Stimulated activated CD4-positive, alpha-beta T cell treated with anti-CD3 and anti-CD28 coated beads, Interleukin-12 subunit alpha, Interleukin-12 subunit beta, amount 100 ng/mL, for 48 hours (primary cell): ENCODE measurements around the gene TSKU.

Experiments
- DNase-seq, 3 donors: peaks; one replicate each; pipeline ENCODE4 v3.0.0-alpha.2; 2020; ENCODE audit warnings: low read depth in 2 of 3, low spot score in 1 of 3

The TSKU gene

DNA sequence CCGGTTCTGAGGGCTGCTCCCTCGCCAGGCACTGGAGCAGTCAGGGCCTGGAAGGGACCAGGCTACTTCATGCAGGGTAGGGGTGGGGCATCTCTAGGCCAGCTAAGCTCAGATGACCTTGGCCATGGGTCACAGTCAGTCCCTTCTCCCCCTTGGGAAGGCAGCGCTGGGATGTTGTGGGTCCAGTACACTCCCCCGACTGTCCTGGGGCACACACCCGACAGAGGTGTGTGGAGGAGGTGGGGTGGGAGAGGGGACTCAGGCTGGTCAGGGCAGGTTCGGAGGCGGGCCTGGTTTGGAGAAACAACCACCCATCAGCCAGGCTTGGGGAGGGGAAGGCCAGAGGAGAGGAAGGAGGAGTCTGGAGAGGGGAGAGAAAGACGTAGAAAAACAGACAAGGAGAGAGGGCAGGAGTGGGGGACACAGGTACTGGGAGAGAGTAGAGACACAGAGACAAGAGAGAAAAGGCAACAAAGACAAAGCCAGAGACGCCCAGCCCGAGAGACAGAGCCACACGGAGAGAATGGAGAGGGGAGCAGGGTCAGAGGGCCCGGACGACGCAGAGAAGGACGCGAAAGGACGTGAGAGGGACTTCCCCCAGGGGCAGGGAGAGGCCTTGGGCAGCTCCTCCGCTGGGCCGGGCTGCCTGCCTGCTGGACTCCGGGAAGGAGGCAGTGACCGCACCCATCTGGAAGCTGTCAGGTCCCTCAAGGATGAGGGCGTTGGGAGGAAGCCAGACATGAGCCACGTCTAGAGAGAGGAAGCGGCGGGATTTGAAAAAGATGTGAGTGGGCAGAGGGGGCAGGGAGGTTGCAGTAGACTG is 30.6 kb upstream of the TSKU start:
- DNase-seq = no peak

DNA sequence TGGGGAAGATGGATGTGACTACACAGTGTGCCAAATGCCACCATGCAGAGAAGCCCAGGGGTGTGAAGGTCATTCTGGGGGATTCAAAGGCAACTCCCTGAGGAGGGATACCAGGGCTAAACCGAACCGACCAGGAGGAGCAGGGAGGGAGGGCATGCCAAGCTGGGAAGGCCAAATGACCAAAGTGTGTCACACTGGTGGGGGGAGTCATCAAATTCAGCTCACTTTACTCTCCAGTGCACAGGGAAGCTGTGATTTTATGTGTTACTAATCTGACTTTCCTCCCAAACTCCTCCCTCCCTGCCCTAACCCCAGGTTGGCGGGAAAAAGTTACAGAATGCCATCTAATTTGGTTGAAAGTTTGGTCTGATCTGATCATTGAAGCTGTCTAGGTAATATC is 29.7 kb upstream of the TSKU start:
- DNase-seq = no peak

- DNase-seq = no peak
Observed at GRCh38 chr11:76753950-76754349, 29.2 kb upstream of the TSKU start.

DNA sequence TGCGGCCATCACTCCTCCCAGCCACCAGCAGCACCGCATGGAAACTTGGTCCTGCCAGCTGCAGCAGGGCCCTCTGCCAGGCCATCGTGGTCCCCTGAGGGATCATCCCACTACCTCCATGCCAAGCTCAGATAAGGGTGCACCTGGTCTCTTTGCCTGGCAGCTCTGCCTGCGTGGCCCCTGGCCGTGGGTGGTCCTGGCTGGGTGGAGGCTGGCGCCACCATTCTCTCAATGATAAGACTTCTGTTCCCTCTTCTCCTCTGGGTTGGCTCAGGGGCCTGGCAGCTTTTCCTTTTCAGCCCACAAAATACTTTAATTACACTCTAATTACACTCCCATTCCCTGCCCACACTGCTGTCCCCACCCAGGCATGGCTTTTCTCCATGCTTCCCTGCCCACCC is 26.8 kb upstream of the TSKU start:
- DNase-seq = no peak

DNA sequence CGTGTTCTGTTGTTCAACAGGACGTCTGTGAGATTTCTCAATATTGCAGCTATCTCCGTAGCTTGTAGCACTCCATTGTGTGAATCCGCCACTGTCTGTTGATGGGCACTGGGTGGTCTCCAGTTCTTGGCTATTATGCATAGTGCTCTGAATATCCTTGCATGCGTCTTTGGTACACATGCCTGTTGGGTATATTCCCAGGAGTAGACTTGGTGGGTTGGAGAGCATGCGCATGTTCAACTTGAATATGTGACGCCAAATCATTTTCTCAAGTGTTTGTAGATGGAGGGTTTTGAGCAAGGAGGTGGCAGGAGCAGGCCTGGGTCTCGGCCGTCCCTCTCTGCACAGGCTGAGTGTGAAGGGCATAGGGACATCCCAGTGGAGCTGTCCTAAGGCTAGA is 24.8 kb upstream of the TSKU start:
- no peak for DNase-seq

DNA sequence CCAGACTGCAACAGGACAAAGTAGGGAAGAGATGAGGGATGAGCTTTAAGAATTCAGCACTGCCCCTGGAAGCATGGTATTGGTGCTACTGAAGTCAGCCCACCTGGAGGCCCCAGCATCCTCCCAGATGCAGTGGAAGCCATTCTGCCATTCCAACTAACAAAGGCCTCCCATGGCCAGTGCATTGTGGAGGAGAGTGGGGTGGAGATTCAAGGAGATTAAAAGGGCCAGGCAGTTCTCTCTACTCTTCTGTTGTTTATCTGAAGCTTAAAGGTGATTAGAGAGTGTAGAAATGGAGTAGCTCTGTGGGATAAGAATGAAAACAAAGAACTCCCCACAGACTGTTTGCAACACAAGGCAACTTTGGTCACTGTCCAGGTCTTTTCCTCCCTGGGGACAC is 24.1 kb upstream of the TSKU start:
- no peak for DNase-seq

DNA sequence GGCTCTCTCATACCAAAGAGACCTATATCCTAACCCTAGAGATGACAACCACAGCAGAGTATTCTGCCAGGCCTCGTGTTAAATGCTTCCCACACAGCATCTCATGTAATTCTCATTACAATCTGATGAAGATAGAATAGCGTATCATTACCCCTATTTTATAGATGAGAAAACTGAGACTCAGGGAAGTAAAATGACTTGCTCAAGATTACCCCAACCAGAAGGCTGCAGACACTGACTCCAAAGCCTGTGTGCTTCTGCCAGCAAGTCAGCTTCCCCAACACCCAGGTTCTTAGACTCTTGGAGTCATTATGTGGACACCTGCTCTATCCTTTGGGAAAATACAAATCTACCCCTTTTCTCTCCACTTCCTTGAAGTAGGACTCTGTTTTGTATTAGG is 23.6 kb upstream of the TSKU start:
- DNase-seq = no peak

GRCh38 chr11:76760236-76760635 is 22.9 kb upstream of the TSKU start:
- DNase-seq = no peak

DNA sequence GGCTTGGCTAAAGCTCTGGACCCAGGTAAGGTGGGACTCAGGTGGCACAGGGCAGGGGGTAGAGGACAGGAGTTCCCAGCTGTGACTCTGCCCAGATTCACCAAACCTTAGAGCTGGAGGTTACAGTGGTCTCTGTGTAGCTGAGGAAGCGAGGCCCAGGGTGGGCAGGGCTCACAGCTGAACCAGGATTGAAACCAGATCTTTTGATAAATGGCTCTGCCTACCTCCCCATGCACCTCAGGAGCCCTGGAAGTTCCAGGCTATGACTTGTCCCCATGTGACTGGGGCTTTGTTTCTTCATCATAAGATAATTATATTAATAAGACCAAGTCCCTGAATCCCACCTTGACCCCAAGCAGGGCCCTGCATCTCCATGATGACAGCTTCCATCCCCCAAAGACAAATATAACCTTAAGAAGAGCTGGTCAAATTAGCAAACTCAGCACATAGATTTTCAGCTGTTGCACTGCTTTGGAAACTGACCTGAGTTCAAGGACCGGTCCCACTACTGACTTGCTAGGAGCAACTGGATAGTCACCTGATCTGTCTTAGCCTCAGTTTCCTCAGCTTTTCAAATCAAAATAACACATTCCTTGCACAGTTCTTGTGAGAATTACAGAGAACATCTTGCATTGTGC is 21.3 kb upstream of the TSKU start:
- DNase-seq = no peak

DNA sequence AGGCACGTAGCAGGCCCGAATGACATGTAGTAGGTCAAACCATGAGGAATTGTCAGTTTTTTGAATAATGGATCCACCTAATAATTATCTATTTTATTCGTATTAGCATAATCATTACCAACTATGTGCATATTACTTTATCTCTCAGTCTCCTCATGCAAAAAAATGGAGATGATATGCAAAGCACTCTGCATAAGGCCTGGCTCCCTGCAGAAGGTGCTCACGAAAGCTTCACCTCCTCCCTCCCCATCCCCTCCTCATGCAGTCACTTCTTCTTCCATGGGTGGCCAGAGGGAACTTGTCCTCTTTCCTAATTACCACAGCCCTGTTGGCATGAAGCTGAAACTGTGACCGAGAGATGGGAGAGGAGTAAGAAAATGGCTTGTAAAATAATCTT is 20.8 kb upstream of the TSKU start:
- no peak for DNase-seq

DNA sequence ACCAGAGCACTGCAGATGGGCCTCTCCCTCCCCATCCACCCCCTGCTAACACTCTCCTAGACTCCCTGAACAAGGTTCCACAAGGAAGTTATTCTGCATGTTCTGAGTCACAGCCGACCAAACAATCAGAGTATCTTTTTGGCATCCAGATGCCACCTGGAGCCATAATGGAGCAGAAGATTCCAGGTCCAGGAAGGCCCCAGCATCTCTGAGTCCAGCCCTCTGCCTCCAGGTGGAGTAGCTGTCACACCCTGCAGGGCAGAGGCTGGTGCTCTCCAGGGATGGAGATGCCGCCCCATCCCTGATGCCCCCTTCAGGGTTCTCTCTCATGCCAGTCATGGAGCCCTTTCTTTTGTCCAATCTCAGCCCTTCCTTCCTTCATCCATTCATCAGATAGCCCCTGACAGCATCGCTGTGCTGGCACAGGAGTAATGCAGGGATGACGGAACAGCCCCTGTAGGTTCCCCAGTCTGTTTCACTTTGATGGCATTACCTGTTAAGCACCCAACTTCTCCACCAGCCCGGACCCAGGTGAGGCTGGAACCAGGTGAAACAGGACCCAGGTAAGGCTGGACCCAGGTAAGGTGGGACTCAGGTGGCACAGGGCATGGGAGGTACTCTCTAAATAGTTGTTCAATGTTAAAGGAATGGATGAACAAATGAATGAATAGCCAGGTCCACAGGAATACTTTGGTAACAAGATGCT is 20.1 kb upstream of the TSKU start:
- no peak for DNase-seq

DNA sequence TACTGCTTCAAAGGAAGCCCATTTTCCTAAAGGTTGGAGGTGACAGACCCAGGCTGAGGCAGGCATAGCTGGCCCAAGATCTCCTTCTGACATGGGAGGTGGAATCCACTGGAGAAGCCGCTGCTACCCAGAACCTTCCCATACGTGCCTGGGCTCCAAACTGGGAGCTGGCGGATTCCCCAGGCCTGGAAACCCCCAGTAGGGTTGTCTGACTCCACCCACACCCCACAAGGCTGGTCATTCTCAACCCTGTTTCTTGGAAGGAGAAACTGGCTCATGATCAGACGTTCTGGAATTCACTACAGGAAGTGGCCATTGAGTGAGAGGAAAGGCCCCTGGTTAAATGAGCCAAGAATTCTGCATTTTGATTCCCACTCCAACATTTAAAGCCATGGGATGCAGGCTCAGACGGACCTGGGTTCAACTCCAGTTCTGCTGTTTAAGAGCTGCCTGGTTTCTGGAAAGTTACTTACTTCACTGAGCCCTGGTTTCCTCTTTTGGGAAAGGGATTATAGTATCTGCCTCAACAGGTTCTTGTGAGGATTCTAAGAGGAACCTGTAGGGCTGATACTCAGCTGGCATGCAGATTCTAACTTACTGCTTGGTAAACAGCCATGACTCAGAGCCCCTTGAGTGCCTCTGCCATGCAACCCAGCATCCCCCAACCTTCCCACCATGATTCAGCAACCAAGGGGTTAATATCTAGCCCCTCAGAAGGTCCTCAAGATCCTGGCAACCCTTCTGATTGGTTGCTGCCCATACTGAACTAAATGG is 19.4 kb upstream of the TSKU start:
- no peak for DNase-seq

DNA sequence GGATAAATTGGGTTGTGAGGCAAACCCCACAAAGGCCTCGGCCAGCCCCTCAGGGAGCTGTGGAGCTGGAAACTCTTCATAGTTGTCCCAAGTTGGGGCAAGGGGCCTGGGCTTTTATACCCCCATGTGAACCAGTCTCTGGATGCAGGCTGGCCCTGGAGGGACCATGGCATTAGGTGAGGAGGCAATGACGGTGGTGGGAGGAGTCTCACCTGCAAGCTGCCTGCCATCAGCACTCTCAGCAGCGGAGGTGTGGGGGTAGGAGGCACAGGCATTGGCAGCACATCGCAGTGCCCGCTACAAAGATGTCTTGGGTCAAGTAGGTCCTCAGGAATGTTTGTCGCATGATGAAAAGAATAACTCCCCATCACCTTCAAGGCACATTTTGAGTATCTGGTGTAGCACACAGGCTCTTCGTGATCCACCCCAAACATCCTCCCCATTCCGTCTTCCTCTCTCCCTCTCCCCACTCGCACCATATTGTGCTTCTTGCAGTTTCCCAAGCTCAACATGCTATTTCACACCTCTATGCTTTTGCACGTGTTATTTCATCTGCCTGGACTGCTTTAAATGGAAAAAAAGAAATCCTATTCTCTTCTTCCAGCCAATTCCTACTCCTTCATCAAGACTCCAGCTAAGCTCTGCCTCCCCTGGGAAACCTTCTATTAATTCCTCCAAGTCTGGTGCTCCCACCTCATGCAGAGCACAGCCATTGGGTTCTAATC is 18.1 kb upstream of the TSKU start:
- no peak for DNase-seq

DNA sequence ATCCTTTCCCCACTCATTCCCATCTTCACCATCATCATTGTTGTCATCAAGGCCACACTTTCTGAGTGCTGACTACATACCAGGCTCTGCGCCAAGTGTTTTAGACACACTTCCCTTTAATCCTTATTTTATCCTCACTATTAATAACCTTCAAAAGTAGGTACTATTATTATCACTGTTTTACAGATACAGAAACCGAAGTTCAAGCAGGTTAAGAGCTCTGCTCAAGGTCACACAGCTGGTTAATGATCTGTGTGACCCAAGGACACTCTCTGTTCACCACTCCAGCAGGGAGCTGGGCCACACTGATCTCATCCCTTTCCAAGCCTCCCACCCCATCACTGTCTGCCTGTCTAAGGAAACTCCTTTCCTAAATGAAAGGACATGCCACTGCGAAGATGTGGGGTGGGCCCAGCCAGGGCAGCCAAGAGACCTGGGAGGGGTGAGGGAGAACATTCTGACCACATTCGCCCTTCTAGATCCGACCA is 17.2 kb upstream of the TSKU start:
- no peak for DNase-seq

DNA sequence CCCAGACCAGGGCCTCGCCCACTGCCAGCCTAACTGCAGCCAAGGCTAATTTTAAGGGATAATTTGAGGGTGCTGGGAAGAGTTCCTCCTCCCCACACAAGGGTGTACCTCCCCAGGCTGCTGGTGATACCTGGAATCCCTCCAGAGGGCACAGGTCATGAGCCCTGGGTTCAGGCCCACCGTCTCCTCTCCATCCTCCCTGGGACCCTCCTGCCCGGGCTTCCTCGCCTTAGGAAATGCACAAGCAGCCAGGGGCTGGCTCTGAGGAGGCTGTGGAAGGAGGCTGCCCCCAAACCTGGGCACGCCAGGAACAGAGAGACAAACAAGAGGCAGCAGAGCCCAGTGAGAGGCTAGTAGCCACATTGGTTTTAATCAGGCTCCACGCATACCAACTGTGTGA is 16.6 kb upstream of the TSKU start:
- no peak for DNase-seq

- DNase-seq = no peak
Observed at GRCh38 chr11:76767659-76768058, 15.5 kb upstream of the TSKU start.

- no peak for DNase-seq
Observed at GRCh38 chr11:76768088-76768908, 14.9 kb upstream of the TSKU start.

GRCh38 chr11:76768909-76769560 is 14.1 kb upstream of the TSKU start:
- DNase-seq = no peak
